ENCODE data around the gene TRAPPC8. TPM values are rescaled to one million over a fixed set of nuclear protein-coding genes. Genes with fewer than 3 reads are reported as not detected.

TRAPPC8 gene
- total RNA-seq, 6 experiments from 2014 or later = 25.7 to 37.3 (median 29.5) TPM

DNA sequence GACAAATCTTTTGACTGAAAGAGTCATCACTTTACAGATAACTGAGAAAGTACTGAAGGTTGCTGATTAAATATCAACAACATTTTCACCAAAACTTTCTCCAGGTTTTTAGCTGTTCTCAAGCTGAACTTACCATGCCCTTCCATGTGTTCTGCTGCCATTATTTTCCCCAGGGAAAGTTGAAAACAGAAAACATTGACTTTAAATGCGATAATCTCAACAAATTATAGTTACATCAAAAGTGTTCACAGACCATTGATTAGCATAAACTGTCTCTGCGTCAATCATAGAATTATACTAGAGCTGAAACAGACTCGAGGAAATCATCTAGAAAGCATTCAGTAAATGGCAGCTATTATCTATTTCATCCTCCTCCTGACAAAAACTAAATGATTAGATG, 51.4 kb downstream of the TRAPPC8 start:
- no peaks in the 10 kb centered on the region for H3K9me3 ChIP-seq
- TF ChIP-seq, protein P1, sequence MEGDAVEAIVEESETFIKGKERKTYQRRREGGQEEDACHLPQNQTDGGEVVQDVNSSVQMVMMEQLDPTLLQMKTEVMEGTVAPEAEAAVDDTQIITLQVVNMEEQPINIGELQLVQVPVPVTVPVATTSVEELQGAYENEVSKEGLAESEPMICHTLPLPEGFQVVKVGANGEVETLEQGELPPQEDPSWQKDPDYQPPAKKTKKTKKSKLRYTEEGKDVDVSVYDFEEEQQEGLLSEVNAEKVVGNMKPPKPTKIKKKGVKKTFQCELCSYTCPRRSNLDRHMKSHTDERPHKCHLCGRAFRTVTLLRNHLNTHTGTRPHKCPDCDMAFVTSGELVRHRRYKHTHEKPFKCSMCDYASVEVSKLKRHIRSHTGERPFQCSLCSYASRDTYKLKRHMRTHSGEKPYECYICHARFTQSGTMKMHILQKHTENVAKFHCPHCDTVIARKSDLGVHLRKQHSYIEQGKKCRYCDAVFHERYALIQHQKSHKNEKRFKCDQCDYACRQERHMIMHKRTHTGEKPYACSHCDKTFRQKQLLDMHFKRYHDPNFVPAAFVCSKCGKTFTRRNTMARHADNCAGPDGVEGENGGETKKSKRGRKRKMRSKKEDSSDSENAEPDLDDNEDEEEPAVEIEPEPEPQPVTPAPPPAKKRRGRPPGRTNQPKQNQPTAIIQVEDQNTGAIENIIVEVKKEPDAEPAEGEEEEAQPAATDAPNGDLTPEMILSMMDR (IDR thresholded peaks at IDR 0.05) = no peak
- TF ChIP-seq POLR2A (IDR thresholded peaks at IDR 0.05) = no peak
- DNase-seq (no peak), ATAC-seq (no peak)
- peaks cover 0 to 24% (median 10%) of the 10 kb centered on the region in 4 donors for H3K36me3 ChIP-seq
- H3K27ac ChIP-seq = no peak overlapping the region
- H3K4me3 ChIP-seq = no peak overlapping the region
- 84% methylated on average over 3 of the region's 3 CpGs for WGBS (ENCODE audit: insufficient coverage, low coverage, low lambda C conversion rate, missing lambda C conversion rate)
- intact Hi-C loops (cut with DNase I) = no loop called here
- no peaks in the 10 kb centered on the region for H3K4me1 ChIP-seq
- no peaks in the 10 kb centered on the region for H3K27me3 ChIP-seq

DNA sequence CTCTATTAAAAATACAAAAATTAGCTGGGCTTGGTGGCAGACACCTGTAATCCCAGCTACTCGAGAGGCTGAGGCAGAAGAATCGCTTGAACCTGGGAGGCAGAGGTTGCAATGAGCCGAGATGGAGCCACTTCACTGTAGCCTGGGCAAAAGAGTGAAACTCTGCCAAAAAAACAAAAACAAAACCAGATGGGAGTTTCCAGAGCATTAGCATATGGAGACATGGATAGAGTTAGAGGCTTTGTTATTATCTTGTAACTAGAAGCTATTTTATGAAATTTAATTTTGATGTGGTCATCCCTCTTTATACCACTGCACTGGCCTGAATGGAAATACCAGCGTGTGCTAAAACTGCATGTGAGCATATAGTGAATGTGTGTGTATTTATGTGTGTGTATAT, 58.9 kb downstream of the TRAPPC8 start:
- WGBS (ENCODE audit: insufficient coverage, low coverage, low lambda C conversion rate, missing lambda C conversion rate) = 93% methylated on average over 4 of the region's 4 CpGs
- Histone ChIP-seq H3K4me1 (no peaks in the 10 kb centered on the region), H3K9me3 (no peaks in the 10 kb centered on the region), H3K4me3 (no peak overlapping the region), H3K27ac (no peak overlapping the region), H3K36me3 (peaks cover 0 to 22% (median 9%) of the 10 kb centered on the region in 4 donors), H3K27me3 (no peaks in the 10 kb centered on the region)
- ATAC-seq = no peak
- TF ChIP-seq, protein P1 (IDR thresholded peaks at IDR 0.05) = no peak
- TF ChIP-seq POLR2A (IDR thresholded peaks at IDR 0.05) = no peak
- DNase-seq = no peak
- intact Hi-C loops (cut with DNase I) = no loop called here

DNA sequence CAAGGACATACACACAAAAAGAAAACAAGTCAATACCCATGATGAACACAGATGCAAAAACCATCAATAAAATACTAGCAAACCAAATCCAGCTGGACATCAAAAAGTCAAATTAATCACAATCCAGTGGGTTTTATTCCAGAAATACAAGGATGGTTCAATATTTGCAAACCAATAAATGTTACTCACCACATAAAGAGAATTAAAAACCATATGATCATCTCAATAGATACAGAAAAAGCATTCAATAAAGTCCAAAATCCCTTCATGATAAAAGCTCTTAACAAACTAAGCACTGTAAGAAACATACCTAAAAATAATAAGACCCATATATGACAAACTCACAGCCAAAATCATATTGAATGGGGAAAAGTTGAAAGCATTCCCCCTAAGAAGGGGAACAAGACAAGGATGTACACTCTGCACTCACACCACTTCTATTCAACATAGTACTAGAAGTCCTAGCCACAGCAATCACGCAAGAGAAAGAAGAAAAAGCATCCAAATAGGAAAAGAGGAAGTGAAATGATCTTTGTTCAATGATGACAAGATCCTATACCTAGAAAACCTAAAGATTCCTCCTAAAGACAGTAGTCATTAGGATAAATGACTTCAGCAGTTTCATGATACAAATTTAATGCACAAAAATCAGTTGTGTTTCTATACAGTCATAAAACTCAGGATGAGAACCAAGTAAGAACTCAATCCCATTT, 62.6 kb downstream of the TRAPPC8 start:
- TF ChIP-seq POLR2A (IDR thresholded peaks at IDR 0.05) = no peak
- TF ChIP-seq, protein P1 (IDR thresholded peaks at IDR 0.05) = no peak
- no peaks in the 10 kb centered on the region for H3K9me3 ChIP-seq
- H3K27me3 ChIP-seq = no peaks in the 10 kb centered on the region
- H3K27ac ChIP-seq = no peak overlapping the region
- H3K36me3 ChIP-seq = peaks cover 0 to 17% (median 10%) of the 10 kb centered on the region in 4 donors
- WGBS (ENCODE audit: insufficient coverage, low coverage, low lambda C conversion rate, missing lambda C conversion rate) = 91% methylated on average over 1 of the region's 1 CpG
- H3K4me3 ChIP-seq = no peak overlapping the region
- no peak for ATAC-seq
- H3K4me1 ChIP-seq = no peaks in the 10 kb centered on the region
- intact Hi-C loops (cut with DNase I) = no loop called here
- DNase-seq = no peak

DNA sequence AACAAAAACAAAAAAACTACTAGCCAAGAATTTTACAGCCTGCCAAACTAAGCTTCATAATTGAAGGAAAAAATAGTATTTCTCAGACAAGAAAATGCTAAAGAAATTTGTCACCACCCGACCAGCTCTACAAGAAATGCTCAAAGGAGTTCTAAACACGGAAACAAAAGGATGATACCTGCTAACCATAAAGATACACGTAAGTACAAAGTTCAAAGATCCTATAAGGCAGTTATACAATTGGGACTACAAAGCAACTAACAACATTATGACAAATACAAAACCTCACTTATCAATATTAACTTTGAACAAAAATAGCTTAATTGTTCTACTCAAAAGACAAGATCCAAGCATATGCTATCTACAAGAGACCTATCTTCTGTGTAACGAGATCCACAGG, 64.6 kb downstream of the TRAPPC8 start:
- Histone ChIP-seq H3K27me3 (no peaks in the 10 kb centered on the region), H3K36me3 (peaks cover 0 to 17% (median 10%) of the 10 kb centered on the region in 4 donors), H3K27ac (no peak overlapping the region), H3K9me3 (no peaks in the 10 kb centered on the region), H3K4me3 (no peak overlapping the region), H3K4me1 (no peaks in the 10 kb centered on the region)
- no peak for ATAC-seq
- no peak for TF ChIP-seq POLR2A (IDR thresholded peaks at IDR 0.05)
- TF ChIP-seq, protein P1 (IDR thresholded peaks at IDR 0.05) = no peak
- intact Hi-C loops (cut with DNase I) = no loop called here
- 83% methylated on average over 4 of the region's 4 CpGs for WGBS (ENCODE audit: insufficient coverage, low coverage, low lambda C conversion rate, missing lambda C conversion rate)
- no peak for DNase-seq
